SHP77 (cell line): ENCODE results near the gene PHF2.

ENCODE experiments used
- DNase-seq, 2 experiments: peaks; one replicate each; lab custom pipeline; 2025; lab: John Stamatoyannopoulos, UW

Gene PHF2

DNA sequence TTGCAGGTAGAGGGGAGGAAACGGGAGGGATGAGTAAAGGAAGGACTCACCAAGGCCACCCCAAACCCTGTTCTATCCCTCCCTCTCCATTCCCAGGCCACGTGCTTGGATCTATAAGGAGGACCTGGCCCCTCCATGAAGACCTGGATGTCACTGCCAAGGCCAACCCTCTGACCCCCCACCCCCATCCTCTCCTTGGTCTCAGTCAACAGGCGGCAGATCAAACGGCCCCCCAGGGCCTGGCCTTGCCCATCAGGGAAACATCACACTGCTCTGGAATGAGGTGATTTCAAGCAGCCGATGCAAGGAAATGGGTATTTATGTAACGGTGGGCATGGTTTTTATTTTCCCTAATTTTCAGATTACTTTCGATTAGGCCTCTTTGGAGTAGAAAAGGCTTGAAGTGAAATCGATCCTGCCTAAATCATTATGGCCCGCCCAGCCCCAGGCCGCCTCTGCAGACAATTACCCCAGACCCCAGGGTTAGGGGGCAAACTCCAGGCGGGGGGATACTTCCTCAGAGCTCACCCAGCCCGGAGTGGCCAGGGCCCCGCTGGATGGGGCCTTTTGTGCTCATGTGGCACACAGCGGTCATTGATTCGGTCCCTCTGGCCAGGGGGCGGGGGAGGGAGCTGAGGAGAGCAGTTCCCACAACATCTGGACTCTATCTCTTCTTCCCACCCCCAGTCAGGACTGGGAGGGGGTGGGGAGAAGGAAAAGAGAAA, 125.3 kb downstream of the PHF2 start:
- DNase-seq, result no peak

DNA sequence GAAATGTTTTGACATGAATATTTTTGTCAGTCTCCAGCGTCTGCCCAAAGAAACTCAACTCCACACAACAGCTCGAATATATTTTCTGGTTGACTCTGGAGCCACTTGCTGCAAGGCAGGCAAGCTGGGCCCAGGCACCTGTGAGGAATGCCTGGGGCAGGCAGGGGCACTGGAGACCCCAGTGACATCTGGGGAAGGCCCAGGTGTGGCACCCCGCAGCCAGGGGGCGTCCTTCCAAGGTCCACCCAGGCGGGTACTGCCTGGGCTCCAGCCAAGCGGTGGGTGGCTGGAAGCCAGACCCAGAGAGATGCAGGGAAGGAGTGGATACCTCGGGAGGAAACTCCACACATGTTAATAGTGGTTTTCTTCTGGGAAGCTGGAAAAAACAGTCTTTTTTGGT, 125.9 kb downstream of the PHF2 start:
- no peak for DNase-seq

DNA sequence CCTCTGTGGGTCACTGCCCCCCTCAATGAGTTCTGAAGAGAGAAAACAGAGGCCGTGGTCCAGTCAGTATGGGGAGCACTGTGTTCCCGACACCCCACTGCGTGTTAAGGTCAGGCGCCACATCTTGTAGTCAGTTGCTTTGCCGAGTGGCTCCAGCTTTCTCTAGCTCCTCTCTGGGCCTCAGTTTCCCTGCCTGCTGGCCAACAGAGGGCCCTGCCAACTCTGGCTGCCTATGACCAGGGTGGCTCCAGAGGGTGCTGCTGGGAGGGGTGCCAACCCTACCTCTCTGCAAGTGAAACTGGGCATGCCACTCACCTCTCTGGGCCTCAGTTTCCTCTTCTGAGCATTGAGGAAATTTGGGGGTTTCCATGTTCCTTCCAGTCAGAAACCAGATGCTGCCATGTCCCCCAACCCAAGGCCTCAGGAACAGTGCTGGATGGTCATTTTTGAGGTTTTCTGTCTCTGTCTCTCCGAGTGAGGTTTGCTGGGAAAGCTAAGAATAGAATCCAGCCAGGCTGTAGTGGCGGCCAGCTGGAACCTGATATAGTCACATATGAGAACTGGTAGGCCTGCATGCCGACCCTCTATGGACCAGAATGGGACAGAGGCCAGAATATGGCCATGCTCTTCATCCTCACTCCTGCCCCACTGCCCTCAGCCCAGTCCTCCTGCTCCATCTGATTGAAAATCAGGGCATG, 132.1 kb downstream of the PHF2 start:
- no peak for DNase-seq

DNA sequence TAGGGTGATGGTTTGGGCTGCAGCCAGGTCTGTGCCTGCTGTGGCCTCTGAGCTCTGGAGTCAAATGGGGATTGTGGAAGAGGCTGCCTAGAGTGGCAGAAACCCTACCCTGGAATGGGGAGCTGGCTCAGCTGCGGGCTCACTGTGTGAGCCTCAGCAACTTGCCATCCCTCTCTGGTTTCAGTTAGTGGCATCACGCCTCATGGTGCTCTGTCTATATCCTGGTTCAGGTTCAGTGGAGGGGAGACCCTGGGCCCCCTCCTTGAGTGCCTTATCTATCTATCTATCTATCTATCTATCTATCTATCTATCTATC, 132.6 kb downstream of the PHF2 start:
- no peak for DNase-seq

DNA sequence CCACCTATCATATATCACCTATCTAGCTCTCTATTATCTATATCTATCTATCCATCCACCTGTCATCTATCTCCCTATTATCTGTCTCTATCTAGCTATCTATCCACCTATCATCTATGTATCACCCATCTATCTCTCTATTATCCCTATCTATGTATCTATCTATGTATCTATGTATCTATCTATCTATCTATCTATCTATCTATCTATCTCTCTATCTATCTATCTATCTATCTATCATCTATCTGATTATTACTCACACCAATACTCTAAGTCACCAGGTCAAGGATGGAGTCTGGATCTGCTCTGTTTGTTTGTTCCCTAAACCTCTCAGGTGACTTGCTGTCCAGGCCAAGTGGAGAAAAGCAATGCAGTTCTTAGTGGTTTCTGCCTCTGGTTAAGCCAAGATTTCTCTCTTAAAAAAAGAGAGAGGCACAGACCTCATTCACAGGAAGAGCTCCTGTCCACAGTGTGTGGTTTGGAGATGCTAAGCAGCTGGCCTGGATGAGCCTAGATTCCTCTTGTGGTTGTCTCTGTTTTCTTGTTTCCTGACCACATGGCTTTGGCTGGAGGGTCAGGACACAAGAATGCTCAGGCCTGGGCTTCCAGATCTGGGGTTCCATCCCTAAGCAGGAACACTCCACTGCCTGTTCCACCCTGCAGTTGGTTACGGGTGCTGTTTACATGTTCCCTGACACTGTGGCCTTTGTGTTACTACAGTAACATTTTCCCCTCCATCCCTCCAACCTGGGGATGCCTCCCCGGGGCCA, 133.4 kb downstream of the PHF2 start:
- no peak for DNase-seq

DNA sequence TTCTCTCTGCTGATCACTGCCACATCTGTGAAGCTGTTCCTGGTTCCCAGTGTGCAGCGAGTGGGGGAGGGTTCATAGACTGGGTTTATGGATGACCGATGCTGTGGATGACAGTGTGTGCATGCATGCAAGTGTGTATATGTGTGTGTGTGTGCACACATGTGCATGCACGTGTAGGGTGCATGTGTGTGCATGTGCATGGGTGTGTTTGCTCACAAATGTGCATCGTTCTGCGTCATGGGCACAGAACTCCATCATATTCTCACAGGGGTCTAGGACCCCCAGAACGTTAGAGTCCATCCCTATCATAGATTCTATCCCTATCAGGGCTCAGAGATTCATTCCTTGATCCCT, 134.0 kb downstream of the PHF2 start:
- no peak for DNase-seq

DNA sequence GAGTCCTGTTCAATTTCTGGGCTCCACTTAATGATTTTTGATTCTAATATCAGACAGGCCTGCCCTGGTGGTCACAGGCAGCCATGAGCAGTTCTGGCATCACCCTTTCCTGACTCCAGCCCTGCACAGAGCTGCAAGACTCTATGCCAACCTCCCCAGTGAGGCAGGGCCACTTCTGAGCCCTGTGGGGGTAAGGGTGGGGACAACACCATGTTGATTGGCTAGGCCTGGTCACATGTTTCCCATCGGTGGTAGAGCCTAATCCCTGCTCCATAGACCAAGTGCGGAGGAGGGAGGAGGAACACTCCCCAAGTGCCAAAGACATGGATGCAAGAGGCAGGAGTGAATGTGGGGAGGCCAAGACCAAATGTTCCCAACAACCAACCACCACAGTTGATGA, 134.6 kb downstream of the PHF2 start:
- DNase-seq, result no peak

DNA sequence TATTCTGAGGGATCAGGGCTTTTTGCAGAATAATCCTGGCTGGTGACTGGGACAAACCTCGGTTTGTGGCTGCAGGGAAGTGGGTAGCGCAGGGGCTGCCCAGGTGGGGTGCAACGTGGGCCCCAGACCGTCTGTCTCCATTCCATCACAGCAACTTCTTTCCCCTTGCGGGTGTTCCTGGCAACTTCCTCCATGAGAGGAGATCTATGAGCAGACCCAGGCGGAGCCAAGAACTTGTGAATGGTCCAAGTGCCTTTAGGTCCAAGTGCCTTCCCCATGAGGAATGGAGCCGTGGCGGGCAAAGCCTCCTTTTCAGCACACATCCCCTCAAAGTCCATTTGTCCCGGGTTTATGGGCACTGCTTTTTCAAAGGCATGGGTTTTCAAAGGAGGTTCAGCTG, 136.5 kb downstream of the PHF2 start:
- DNase-seq, result no peak

DNA sequence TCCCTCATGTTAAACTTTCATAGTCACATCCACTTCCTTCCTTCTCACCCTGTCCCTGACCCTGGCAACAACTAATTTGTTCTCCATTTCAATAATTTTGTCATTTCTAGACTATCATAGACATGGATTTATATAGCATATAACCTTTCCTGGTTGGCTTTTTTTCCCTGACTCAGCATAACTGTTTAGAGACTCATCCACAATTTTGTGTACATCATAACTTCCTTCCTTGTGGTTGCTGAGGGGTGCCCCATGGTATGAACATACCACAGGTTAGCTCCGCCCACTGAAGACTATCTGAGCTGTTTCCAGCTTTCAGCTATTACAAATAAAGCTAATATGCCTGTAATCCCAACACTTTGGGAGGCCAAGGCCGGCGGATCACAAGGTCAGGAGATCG, 137.3 kb downstream of the PHF2 start:
- no peak for DNase-seq

DNA sequence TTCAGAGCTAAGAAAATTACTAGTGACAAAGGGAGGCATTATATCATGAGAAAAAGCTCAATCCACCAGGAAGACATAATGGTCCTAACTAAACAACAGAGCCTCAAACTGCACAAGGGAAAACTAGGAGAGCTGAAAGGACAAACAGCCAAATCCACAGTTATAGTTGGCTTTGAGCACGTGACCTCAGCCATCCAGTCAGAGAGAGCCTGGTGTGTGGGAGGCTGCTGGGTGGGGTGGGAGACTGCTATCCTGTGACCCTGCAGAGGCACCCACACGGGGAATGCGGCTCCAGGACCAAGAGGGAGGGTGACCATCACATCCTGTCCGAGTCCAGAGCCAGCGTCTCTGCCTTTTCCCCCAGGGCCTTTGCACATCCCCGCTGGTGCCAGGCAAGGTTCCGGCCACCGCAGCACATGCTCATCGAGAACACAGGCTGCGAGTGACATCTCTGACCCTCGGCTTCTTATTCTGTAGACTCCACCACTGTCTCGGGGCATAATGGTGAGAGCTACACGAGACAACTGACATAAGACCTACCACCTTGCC, 145.1 kb downstream of the PHF2 start:
- no peak for DNase-seq

DNA sequence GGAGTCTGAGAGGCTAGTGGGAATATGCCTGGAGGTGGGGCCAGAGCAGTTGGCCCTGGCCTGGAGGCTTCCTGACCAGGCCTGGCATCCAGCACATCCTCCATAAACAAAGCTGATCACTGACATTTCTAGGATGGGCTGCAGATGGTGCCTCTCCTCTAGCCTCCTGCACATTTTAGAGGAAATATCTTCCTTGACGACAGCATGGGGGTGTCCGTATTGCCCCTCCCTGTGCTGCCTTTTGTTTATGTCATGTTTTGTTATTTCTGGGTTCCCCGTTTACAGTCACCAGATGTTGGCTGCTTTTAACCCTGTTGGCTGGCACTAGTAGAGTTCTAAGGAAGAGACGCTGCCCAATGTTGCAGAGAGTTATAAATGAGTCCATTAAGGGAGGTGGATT, 148.5 kb downstream of the PHF2 start:
- DNase-seq, result no peak

DNA sequence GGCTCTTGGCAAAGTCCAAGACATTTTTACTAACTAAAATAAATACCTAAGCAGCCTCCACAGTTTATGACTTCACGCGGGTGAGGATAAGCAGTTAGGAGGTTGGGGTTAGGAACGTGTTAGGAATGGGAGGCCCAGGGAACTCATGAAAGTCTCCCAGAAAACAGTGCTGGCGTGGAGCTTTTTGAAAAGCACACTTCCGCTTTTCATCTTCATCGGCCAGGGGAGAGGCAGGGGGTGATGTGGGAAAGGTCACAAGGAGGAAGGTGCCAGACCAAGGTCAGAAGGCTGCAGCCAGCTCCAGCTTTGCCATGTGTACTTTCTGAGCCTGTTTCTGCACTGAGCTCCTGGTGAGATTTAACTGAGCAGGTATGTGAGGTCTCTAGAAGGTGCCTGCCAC, 149.0 kb downstream of the PHF2 start:
- no peak for DNase-seq

DNA sequence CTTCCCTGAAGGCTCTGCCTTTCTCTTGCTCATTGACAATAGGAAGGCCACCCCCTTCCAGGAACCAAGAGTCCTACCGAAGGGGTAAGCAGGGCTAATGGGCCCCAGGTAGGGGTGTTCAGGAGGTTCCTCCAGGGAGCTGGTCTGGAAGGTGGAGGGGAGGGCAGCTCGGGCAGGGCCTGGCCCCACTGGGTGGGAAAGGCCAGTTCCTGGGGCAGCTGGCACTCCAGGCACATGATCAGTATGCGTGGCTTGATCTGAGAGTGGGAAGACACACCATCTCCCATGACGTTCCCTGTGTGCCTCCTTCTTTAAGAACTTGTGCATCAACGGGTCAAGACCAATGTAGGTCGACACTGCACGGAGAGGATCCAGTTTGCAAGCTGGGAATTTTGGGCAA, 149.8 kb downstream of the PHF2 start:
- no peak for DNase-seq
